Activated CD8-positive, alpha-beta memory T cell treated with anti-CD3 and anti-CD28 coated beads, Interleukin-2, amount 50 U/mL, for 48 hours (primary cell): ENCODE measurements around the gene RIC3.
"Not testable (repeated sequence)": the region's sequence is repeated elsewhere in the genome, so short reads cannot be mapped to it uniquely, and the experiment has no call there.

ENCODE experiments used
- DNase-seq: peaks from one replicate; pipeline ENCODE4 v3.0.0-alpha.2; 2020

Gene RIC3

GRCh38 chr11:8186429-8186828, 17.6 kb upstream of the RIC3 start:
- no peak for DNase-seq

- DNase-seq = no peak
Measured at GRCh38 chr11:8183111-8183510, 14.3 kb upstream of the RIC3 start.

DNA sequence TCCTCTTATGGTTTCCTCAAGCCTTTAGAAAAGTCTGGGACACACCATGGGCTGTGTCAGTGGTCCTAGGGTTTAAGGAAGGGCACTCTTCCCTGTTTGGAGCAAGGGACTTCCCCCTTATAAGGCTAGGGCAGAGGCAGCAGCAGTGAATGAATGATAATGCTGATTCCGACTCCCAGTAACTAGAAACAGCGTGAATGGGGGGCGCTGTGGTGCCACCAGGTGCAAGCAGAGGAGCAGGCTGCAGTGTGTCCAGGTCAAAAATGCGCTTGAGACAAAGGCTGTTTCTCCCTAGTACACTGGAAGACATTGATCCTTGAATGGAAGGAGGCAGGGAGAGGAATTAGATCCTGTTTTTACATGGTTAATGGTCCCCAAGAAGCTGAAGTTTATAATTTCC, 11.6 kb upstream of the RIC3 start:
- no peak for DNase-seq

DNA sequence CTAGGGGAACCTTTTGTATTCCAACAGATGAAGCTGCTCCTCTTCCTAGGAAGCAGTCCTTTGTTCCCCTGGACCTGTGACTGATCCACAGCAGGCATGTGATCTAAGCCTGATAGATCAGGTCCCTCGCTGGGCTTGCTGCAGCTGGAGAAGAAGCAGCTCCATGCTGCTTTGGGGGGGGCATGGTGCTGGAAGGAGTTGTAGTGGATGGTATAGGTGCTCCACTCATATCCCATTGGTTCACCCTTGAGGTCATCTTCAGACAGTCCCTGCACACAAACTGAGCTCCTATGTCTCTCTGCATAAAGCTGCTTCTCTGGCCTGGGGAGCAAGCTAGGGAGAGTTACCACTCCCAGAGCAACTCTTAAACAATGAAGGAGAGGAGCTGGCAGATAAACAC, 9.5 kb upstream of the RIC3 start:
- no peak for DNase-seq

GRCh38 chr11:8177136-8177535, 8.3 kb upstream of the RIC3 start:
- no peak for DNase-seq

GRCh38 chr11:8167796-8168195, 1.0 kb downstream of the RIC3 start:
- no peak for DNase-seq

DNA sequence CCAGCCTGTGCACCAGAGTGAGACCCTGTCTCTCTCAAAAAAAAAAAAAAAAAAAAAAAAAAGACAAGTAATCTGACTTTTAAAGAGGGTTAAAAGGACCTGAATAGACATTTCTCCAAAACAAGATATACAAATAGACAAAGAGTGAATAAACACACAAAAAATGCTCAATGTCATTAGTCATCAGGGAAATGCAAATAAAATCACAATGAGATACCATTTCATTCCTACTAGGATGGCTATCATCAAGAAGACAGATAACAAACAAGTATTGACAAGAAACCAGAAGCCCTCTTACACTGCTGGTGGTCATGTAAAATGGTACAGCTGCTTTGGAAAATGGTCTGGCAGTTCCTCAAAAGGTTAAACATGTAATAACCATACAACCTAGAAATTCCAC, 4.1 kb downstream of the RIC3 start:
- no peak for DNase-seq

DNA sequence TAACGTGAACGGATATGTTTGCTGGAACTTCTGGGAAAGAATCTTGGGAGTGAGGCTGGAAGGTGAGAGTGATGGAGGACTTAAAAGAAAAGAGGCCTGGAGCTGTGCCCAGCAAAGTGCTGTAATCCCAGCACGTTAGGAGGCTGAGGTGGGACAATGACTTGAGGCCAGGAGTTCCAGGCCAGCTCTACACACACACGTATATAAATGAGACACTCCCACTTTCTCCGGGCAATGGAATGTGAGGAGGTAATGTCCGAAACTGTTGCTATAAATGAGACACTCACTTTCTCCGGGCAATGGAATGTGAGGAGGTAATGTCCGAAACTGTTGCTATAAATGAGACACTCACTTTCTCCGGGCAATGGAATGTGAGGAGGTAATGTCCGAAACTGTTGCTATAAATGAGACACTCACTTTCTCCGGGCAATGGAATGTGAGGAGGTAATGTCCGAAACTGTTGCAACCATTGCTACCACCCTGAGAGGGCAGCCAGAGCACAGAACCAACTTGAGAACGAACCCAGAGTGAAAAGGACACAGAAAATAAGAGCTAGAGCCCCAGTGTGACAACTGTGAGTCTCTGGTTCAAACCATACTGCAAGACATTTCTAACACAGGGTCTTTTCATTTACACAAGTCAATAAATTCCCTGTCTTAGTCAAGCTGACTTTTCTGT, 7.1 kb downstream of the RIC3 start:
- not testable (repeated sequence) for DNase-seq

- no peak for DNase-seq
Measured at GRCh38 chr11:8156877-8157276, 11.9 kb downstream of the RIC3 start.

DNA sequence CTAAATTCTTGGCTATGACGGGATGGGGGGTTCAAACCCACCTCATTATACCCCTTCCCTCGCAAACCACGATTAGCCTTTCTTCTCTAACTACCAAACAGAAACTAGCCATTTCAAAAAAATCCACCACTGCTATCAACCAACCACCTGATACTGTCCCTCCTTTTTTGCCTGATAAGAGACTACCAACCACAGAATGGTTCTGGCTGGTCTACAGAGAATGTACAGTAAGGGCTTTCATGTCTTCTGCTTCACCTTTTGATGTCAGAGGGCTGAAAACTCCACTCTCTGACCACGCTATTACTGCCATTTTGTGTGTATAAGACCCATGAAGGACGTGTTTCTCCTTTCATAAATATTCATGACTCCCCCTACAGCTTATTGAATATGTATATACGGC, 19.1 kb downstream of the RIC3 start:
- no peak for DNase-seq

GRCh38 chr11:8138526-8138925, 30.3 kb downstream of the RIC3 start:
- DNase-seq = no peak

DNA sequence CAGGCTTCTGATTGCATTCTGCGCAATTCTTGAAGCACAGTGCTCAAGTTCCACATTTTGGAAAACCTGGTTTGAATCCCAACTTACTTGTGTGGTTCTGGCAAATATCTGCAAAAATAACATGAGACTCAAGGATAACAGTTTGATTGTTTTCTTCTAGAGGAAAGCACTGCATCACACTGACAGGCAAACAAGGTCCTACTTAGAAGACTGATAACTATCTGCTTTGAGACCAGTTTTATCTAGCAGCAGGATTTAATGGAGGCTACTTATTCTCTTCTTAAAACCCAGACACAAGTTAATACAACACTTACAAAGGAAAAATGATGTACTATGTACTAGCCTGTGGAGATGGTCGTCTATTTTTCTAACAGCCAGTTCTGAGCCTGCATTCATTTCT, 41.4 kb downstream of the RIC3 start:
- no peak for DNase-seq

DNA sequence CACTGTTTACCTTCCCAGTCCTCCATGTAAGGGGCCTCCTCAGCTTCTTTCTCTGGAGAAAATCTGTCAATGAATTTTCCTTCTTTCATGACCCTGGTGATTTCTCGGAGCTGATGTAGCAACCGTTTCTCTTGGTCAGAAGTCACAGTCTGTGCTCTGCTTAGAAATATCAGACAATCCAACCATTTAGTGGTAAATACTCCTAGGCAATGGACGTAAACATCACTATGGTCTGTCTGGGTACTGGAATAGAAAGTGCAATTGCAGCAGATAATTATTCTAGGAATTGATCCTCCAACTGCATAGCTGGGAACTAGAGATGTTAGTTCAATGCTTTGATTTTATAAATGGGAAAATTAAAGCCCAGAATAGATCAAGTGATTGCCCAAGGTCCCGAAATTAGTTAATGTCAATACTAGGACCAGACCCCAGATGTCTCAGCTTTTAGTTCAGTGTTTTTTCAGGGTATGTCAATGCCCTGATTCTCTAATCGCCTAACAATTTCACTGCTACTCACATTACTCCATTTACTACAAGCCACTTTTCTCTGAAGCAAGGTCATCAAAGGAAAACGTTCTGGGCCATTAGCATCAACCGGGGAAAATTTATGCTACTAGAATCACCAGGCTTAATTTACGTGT, 42.1 kb downstream of the RIC3 start:
- no peak for DNase-seq

DNA sequence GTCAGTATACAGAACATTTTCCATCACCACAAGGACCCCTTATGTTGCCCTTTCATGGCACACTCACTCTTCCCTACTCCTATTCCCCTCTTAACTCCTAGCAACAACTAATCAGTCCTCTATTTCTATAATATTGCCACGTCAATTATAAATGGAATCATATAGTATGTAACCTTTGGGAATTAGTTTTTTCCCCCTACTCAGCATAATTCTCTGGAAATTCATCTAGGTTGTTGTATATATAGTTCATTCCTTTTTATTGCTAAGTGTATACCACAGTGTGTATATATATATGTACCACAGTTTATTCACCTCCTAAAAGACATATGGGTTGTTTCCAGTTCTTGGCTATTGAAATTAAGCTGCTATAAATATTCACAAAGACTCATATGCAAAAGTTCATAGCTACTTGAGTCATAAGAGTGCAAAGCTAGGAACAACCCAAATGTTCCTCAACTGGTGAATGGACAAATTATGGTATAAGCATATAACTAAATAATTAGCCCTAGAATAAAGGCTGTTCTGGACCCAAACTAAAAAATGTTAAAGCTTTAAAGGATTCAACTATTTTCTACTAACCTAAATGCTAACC, 46.6 kb downstream of the RIC3 start:
- DNase-seq = no peak

GRCh38 chr11:8111636-8112035, 57.2 kb downstream of the RIC3 start:
- DNase-seq = no peak

- no peak for DNase-seq
Measured at GRCh38 chr11:8110396-8110795, 58.4 kb downstream of the RIC3 start.

DNA sequence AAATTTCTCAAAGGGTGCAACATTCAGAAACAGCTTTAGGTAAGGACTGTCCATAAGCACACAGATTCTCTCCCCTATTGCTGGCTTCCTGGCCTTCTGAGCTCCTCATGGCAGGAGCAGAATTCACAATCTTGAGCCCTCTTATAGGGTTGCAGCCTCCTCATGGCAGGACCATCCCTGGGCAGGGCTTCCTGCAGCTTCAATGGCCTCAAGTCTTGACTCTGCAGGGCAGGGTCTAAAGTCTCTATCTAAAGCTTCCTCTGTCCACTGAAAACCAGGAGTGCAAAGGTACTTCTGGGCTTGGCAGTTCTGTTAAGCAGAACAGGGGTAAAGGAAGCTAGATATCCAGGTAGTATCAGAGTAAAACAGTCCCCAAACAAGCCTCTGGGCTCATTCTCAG, 59.1 kb downstream of the RIC3 start:
- DNase-seq = no peak

DNA sequence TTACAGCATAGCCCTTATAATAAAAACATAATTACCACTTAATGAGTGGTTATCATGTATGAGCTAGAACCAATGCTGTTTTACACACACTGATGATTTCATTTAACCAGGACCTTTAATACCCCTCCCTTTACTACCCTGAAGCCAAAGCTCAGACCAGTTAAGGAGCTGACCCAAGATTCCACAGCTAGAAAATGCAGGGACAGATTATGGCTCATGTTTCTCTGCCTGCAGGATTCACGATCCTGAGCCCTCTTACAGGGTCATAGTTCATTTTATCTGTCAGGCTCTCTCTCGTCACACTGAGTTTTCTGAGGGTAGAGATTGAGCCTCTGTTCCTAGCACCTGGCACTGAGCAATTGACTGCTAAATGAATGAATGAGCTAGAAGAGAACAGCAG, 60.4 kb downstream of the RIC3 start:
- DNase-seq = no peak

DNA sequence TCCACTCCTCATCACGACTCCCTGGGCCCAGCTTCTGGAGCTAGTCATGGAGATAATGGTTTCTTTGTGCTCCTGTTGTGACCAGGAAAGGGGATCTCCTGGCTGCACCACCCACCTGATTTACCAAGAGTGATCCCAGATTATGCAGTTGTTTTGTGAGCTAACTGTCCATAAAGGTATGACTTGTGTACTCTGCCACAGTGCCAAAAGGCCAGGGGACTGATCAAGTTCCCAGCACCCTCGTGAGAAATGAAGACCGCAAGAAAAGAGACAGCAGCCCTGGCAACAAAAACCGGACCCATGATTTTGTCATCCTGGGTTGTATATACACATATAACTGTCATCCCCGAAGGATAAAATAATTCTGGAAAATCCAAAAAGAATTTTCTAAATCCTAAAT, 61.2 kb downstream of the RIC3 start:
- no peak for DNase-seq

- no peak for DNase-seq
Measured at GRCh38 chr11:8106679-8107078, 62.1 kb downstream of the RIC3 start.

DNA sequence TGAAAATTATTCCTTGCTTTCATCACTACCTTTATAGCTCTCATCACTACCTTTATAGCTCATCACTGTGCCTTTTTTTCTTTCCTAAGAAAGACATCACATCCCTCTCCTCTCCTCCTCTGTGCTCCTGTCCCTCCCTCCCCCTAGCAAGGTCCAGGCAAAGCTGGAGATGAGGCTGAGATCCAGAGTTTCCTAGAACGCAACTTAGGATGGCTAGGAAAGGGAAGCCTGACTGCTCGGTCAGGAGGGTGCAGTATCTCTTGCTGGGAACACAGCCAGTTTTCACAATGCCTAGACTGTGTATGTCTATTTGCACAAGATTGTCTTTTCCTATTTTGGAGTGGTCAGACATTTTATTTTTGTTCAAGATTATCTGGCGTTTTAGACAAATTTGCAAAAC, 63.2 kb downstream of the RIC3 start:
- no peak for DNase-seq

DNA sequence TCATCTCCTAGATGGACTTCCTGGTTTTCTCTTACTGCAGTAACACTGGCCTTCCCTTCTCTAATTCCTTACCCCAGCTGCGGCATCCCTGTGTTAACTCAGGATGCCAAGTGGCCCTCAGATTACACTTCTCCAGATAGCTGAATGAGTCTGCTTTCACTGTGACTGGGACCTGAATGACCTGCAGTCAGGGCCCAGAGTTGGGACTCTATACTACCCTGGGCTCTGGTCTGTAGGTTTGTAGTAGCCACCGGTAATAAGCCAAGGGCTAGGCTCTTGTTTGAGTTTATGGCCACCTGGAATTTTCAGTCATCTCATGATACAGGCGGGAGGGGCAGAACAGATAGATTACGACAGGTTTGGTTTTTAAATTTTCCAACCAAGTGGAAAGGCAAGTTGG, 63.7 kb downstream of the RIC3 start:
- DNase-seq = no peak

GRCh38 chr11:8103909-8104308, 64.9 kb downstream of the RIC3 start:
- DNase-seq = no peak

DNA sequence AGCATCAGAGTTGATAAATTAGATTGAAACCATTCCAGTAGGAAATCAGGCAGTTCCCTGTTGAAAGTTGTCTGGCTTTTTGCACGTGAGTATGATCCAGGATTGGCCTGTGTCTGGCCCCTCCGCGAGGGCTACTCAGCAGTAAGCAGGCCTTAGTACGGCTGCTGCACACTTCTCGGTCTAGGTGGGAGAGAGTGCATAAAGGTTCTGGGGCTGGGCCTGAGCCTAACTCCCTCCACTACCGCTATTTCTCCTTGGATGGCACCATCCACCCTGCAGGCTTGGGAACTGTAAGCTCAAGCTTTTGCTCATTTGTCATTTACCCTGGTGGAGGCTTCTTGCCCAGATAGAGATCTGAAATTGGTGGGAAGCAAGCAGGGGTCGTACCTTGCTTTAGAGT, 65.9 kb downstream of the RIC3 start:
- peak; percentile 26 for DNase-seq
